Right kidney (tissue), 1 donor: Measurements from ENCODE around the gene LHPP.

Experiments
- DNase-seq: peaks from one replicate; pipeline ENCODE4 v3.0.0-alpha.2; 2016

The LHPP gene

DNA sequence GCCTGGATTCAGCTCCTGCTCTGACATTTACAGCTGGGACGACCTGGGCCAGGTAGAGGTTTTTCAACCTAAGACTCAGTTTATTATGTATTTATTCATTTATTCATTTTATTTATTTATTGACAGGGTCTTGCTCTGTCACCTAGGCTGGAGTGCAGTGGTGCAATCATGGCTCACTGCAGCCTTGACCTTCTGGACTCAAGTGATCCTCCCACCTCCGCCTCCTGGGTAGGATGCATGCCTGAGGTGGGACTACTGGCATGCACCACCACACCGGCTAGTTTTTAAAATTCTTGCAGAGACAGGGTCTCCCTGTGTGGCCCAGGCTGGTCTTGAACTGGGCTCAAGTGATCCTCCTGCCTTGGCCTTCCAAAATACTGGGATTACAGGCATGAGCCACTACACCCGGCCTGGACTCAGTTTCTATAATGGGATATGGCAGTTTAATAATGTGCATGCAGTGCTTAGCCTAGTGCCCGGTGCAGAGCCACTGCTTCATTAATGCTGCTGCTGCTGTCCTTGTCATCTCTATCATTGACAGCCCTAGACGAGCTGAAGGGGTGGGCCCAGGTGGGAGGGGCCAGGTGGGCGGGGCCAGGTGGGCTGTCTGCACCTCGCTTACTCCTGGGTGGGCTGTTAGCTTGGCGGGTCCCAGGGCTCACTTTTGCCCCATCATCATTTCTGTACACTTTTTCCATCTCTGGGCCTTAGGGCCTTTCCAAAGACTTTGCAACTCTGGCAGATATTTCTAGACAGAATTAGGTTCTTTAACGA lies 92.6 kb downstream of the LHPP start:
- DNase-seq, result no peak

DNA sequence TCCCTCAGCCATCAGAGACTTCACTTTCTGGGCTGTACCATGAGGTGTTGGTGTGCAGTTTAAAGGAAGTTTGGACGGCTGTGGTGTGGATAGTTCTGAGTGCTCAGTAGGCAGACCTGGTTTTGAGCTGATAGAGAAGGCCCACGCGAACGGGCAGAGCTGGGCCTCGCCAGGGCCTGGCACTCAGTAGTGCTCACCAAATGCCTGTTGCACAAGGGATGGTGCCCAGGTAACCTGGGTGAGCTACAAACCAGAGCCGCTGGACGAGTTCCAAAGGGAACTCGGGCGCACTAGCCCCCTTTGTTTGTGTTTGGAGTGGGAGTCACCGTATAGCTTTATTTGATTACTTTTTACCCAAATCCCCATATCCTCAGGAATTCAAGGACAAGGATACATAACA lies 95.5 kb downstream of the LHPP start:
- no peak for DNase-seq

DNA sequence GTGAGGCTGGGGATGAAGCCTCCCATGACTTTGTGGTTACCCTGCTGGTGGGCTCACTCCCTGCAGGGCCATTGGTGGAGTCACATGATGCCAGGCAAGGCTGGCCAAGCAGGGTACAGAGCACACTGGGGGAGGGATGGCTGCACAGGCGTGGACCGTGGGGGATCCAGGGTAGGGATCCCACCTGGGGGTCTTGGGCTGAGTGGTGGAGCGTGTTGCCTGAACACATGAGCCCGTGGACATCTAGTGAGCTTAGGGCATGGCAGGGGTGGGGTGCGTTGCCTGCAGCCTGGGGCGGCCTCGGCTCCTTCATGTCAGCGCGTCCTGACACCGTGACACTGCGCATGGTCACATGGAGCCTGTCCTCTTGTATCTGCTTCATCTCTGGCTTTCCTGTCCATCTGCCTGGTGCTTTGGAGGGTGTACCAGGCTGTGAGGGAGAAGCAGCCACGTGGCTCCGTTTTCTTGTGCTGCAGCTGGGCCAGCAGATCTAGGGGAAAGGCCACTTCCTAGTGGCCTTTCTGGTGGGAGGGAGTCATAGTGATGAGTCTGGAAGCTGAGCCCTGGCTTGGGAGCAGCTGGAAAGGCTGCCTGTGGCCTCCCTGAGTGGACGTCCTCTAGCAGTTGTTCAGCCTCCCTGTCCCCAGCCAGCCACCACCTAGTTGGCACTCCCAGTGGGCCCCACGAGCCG lies 96.2 kb downstream of the LHPP start:
- DNase-seq, result no peak

DNA sequence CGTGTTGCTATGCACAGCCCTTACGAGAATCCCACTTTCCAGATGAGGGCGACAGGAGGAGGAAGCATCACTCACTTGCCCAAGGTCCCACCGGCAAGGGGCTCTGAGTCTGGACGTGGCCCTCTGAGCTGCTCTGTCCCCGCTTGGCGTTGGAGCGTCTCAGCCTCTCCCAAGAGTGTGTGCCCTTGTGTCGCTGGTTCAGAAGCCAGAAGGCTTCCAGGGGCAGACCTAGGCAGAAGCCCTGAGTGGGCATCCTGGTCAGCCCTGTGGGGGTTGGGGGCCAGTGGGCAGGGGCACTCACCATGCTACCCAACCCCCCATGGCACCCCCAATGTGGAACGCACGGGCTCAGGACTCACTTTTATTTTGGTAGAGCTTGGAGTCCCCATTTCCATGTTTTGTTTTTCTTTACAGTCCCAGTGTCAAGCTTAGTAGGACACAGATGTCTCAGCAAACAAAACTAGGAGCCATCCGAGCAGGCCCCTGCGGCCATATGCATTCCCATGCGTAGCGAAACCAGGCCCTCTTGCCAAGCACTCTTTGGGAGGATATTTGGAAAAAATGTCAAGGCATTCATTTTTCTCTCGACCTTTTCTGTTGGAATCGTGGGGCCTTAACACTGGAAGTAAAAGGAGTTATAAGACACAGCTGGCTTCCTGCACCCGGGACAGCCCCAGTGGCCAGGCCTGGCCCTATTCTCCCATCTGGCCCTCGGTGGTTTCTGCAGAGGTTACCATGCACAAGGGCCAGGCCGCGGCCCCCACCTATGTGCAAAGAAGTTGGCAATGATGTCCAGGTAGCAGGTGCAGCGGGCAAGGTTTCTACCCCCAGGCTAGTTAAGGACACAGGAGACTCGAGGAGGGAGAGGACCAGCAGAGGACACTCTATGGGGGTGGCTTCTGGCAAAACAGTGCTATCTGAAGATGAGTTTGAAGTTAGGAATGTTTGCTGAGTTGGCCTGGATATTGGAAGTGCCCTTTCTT lies 97.0 kb downstream of the LHPP start:
- no peak for DNase-seq

DNA sequence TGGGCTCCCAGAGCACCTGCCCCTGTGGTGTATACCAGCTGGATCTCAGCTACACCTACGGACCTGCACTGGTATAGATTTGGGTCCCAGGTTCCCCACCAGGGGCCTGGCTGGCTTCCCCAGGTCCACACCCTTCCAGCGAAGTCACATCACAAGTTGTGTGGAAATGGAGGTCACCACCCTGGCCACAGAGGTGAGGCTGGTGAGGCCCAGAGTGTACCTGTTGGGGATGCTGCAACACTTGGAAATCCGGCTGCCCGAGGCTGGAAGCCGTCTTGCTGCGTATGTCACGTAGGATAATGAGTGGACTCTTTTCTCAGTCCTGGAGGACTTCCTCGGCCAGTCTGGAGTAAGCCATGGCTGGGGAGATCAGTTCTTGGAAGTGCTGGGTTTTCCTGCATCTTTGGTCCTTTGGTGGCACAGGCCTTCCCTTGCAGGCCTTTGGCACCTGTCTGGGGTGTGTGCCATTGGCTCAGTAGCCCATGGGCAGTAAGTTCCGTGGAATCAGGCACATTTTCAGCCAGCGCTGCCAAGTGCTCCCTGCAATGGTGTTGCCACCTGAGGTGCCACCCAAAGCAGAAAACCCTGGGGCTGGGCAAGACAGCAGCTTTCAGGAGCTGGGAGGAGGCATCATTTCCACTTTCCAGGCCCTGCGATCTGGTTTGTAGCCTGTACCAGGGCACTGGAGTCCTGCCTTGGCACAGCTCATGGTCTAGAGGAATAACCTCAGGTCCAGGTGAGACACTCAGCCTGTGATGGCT lies 97.9 kb downstream of the LHPP start:
- no peak for DNase-seq

DNA sequence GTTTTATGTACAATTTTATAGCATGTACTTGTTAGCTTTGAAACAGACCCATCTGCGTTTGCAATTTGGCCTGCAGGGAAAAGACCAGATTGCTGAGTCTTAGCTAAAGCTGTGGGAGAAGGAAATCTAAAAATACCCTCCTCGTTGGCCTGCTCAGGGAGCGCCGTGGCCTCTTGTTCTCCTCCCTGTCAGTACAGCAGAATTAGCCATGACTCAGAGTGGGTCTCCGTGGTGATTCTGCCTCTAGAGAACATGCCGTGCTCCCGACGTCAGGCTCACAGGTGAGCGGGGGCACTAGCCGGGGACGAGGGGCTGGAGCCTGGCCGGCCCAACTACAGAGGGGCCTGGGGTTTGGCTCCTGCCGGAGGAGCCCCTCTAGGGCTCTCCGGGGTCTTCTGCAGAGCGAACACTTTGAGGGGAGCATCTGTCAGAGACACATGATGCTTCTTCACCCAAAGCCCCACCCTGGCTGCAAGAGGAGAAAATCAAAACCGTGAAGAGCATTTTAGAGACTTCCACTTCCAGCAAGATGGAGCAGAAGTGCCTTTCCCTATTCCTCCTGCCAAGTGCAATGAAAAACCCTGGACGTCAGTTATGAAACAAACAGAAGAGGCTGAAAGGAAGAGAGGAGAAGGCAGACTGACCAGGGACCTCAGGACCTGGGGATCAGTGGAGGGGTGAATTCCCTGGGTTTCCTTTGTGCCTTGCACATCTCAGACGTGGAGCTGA lies 98.9 kb downstream of the LHPP start:
- DNase-seq, result no peak

DNA sequence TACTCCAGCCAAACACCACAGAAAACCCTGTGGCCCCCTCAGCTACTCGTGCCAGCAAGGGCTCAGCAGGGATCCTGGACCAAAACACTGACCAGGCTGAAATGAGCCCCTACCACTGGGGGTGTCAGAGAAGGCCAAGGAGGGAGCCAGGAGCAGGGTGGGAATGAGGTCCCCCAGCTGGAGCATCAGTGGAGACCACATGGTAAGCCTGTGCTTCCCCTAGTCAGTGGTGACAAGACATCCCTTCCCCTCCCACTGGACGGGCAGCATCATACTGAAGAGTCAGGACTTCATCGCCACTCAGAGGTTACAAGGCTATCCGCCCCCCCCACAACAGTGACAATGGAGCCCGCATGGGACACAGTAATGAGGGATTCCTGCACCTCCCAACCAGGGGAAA lies 99.6 kb downstream of the LHPP start:
- no peak for DNase-seq

DNA sequence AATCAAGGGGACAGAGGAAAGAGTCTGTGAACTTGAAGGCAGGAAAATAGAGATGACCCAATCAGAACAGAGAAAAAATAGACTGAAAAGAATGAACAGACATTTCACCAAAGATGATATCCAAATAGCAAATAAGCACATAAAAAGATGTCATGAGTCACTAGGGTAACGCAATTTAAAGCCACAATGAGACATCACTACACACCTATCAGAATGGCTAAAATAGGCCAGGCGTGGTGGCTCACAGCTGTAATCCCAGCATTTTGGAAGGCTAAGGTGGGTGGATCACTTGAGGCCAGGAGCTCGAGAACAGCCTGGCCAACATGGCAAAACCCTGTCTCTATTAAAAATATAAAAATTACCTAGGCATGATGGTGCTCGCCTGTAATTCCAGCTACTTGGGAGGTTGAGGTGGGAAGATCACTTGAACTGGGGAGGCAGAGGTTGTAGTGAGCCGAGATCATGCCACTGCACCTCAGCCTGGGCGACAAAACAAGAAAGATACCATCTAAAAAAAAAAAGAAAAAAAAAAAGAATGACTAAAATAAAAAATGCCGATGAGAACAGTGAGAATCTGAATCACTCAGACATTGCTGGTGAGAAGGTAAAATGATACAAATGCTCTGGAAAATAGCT lies 100.9 kb downstream of the LHPP start:
- no peak for DNase-seq

DNA sequence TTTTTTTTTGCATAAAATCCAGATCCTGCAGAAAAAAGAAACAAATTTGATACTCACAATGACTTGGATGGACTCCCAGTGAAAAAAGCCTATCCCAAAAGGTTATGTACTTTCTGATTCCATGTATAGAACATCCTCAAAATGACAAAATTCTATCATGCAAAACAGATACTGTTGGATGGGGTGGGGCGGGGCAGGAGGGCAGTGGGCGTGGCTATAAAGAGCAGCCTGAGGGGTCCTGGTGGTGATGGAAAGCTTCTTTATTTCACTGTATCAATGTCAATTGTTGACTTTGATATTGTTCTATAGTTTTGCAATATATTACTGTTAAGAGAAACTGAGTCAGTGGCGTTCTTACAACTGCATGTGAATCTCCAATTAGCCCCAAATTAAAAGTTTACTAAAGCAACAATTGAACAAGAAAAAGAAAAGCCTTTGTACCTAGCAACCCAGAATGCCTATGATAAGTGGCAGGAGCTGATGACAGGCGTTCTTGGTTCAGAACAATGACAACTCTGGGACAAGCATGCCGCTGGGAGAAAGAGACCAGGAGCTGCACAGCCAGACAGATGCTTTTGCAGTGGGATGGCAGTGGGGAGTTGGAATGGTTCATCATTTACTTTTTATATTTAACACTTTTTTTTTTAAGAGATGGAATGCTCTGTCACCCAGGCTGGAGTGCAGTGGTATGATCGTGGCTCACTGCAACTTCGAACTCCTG lies 101.9 kb downstream of the LHPP start:
- DNase-seq, result no peak

DNA sequence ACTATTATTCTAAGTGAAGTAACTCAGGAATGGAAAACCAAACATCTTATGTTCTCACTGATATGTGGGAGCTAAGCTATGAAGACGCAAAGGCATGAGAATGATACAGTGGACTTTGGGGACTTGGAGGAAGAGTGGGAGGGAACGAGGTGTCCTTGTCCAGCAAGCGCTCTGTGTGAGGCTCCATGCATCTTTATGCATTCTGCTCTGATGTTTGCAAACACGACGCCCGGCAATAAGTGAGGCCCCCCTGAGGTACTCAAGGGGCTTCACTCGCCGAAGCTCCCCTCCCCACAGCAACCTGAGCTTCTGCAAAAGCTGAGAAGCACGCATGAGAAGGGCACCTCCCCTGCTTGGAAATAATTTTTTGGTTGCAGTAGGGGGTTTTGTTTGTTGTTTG lies 103.3 kb downstream of the LHPP start:
- no peak for DNase-seq

DNA sequence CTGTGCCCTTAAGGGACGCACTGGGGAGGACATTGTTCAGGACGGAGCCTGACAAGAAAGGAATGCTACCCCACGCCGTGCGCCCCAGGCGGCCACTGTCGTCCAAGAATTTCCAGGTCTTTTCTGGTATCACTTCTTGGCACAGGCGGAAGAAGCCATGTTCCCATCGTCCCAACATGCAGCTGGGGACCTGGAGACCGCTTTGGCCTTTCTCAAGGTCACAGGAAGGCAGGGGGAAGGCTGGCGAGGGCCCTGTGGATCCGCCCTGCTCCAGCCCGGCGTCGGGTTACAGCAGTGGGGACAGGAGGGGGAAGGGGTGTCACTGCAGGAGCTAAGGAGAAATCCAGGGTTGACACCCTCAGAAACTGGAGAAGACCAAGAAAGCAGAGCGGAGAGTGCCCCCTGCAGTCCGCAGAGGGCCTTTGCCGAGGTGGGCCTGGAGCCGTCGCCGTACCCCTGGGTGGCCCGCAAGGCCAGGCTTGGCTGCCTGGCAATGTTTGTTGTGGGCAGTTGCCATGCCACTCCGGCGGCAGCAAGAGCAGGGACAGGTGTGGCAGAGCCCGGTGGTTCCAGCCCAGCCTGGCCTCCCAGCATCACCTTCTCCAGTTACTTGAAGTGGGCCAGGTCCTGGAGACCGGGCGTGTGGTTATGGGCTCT lies 104.1 kb downstream of the LHPP start:
- DNase-seq, result peak; percentile 63

DNA sequence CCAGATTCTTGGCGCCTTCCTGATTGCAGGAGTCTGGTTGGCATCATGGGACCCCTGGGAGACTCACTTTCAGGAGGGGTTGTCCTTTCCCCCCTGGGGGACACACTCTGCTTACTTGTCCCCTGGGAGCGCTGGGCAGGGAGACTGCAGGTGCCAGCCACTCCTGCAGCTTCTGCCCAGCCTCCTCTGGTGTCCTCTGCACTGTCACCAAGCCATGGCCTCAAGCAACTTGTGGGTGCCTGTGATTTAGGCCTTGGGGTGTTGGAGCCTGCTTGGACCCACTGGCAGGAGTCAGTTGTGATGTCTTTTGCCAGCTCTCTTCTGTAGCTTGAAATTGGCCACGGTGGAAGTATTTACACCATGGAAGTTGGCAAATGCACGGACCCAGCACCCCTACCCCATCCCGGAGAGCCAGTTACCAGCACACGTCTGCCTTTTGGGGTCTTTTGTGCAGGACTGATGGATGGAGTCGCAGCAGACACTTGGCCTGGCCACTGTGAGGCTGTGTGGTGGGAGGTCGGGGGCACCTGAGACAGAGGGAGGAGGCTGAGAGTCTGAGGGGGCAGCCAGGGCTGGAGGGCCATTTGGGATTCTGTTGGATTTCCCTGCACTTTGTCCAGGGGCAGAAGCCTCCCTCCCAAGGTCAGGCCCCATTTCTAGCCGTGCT lies 104.7 kb downstream of the LHPP start:
- no peak for DNase-seq

DNA sequence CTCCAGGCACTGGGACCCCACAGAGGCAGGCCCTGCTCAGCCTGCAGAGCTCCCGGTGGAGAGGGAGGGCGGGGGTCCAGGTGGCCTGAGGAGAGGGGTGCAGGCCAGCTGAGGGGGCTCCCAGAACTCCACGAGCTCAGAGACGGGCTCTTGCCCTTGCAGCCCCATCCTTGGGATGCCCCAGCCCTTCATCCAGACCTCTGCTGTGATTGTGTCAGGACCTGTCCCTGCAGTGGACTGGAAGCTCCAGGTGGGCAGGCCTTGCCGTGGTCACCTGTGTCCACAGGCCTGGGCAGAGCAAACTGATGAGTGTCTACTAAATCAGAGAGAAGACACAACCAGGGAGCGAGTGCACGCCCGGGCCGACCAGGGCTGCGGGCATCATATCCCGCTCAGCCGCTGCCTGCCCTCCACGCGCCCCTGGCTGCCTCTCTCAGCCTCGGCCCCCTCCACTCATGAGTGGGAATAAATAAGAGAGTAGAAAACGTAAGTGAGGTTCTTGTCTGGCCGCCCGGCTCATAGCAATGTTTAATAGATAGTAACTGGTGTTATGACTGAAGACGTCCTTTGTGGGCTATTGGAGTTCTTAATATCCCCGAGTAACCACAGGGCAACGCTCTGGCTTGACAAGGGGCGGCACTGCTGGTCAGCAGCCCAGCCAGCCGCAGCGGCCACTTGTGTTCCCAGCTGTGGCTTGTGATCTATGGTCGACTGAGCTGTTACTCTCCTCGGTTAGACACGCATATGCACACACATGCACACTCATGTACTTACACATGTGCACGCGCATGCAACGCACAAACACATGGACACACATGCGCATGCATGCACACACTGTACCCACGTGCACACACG lies 105.6 kb downstream of the LHPP start:
- DNase-seq, result no peak

DNA sequence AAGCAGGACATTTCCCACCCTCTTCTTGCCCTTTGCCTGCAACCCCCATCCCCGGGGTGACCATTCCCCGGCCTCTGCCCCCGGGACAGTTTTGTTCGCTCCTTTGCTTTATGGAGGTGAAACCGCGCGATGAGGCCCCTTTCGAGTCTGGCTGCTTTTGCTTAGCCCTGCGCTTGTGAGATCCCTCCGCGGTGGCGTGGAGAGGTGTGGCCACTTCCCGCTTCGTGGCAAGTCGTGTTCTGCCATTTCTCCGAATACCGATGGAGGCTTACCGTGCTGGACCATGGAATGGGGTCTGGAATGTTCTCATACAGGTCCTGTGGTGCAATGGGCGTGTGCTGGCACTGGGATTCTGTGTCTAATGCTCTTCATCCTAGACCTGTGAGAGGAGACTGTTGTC lies 106.7 kb downstream of the LHPP start:
- DNase-seq, result no peak

DNA sequence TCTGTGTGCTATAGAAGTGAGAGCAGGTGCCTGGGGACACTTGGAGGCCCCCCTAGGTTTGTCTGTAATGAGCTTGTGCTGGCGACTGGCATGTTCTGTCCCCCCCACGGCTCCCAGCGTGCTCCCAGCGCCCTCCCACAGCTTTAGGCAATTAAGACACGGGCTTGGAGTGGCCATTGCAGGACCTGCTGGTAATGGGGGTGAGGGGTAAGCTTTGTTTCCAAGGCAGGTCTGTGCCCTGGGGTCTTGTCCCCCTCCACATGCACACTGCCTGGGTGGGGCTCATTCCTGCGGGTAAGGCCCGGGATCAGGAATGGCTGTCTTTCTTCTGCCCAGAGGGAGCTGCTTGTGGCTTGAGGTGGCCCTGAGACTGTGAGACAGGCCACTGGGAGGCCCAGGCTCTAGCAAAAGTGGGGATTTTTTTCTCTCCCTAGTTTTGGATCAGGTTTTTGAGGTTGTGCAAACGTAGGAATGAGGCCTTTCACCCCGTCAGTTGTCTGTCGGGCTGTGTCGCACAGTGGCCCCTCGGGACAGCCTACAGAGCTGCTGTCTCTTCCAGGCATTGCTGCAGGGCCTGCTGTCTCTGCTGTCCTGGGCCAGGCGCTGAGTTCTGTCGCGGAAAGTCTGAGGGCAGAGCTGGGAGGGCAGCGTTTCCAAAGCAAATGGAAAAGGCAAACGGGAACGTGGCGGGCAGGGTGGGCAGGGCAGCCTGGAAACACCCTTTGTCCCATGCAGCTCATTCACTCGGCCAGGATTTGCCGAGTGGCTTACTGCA lies 107.4 kb downstream of the LHPP start:
- DNase-seq, result no peak

DNA sequence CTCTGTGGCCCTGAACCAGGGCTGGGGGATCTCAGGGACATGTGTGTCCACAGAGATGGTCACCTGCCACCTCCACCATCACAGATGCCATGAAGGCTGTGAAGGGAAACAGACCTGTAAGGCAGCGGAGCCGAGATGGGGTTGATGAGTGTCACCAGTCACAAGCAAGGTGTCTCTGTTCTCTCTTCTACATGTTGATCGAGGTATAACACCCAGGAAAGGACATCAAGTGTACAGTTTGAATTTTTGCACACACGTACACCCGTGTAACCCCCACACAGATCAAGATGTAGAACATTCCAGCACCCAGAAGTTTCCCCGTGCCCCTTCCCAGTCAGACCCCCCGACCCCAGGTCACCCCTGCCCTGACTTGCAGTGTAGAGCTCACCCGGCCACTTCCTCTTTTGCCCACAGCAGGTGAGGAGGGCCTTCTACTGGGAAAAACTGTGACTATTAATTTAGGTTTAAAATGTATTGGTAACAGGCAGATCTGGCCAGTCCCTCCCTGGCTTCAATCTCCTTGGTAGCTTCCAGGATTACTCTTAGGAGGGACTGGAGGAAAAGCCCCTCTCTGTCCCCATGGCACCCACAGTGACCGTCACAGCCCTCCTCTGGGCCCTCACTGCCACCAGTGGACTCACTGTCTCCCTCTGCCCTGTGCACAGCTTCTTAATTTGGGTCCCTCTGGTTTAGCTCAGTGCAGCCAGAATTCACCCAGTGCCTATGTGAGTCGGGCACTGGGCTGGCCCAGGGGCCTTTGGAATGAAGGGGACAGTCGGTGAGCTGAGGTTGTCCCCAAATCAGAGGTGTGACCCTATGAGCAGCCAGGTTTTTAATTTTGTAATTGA lies 108.2 kb downstream of the LHPP start:
- no peak for DNase-seq
